ENCODE measurements around the gene CEP78.
"Not testable (repeated sequence)": the region's sequence is repeated elsewhere in the genome, so short reads cannot be mapped to it uniquely, and the experiment has no call there.

CEP78 gene, protein sequence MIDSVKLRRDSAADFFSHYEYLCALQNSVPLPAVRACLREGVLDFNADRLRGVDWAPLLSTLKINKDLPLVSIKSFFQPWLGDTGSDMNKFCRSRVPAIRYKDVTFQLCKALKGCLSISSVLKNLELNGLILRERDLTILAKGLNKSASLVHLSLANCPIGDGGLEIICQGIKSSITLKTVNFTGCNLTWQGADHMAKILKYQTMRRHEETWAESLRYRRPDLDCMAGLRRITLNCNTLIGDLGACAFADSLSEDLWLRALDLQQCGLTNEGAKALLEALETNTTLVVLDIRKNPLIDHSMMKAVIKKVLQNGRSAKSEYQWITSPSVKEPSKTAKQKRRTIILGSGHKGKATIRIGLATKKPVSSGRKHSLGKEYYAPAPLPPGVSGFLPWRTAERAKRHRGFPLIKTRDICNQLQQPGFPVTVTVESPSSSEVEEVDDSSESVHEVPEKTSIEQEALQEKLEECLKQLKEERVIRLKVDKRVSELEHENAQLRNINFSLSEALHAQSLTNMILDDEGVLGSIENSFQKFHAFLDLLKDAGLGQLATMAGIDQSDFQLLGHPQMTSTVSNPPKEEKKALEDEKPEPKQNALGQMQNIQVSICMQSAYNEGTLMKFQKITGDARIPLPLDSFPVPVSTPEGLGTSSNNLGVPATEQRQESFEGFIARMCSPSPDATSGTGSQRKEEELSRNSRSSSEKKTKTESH

DNA sequence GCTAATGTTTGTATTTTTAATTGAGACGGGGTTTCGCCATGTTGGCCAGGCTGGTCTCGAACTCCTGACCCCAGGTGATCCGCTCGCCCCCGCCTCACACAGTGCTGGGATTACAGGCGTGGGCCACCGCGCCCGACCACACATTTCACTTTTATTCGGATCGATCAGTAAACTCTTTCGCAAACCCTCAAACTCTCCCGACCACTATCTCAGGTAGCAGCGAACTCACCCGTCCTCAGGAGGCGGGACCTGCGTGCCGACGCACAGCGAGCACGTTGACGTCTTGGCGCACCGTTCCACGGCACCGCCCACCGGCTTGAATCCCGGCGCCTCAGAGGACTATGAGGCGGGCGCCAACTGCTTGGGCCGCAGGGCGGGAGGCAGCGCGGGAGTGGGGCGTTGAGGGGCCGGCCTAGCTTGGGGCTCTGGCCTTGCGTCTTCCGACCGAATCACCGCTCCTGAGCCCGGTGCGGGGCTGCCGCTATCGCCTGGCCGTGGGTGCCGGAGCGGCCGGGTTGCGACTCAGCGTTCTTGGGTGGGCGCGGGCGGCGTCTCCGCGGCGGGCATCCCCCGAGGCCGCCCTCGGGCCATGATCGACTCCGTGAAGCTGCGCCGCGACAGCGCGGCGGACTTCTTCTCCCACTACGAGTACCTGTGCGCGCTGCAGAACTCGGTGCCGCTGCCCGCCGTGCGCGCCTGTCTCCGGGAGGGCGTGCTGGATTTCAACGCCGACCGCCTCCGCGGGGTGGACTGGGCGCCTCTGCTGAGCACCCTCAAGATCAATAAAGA, at the start of gene CEP78:
Gene CEP78 (plus strand): TSS at position 314 of the 789 bp plus-strand sequence. CDS start 276 bp downstream, at position 590.
- DNase-seq (ENCODE audit: low spot score), result peak; percentile 93

DNA sequence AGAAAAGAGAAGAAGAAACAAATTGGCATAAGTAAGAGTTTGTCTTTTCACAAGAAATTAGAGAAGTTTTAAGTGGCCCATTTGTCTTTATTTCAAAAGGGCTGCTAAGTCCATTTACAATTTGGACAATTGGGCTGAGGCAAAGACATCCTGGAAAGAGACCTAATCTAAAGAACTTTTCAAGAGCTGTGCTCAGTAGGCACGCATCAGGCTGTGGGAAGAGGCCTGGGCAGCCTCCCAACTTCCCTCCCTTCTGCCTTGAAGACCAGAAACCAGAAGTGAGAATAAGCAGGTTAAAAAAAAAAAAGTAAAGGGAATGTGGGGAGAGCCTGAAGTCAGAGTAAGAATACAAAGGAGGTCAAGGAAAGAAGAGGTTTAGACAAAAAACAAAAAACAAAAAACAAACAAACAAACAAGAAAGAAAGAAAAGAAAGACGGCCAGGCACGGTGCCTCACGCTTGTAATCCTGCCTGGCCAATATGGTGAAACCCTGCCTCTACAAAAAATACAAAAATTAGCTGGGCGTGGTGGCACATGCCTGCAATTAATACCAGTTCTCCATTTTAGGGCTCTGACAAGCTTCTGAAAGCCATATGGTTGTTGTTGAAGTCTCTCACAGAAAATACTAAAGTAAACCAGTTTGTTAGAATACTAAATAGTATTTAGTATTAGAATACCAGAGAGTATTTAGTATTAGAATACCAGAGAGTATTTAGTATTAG, 48.0 kb upstream of the CEP78 start:
- DNase-seq (ENCODE audit: low spot score), result no peak

DNA sequence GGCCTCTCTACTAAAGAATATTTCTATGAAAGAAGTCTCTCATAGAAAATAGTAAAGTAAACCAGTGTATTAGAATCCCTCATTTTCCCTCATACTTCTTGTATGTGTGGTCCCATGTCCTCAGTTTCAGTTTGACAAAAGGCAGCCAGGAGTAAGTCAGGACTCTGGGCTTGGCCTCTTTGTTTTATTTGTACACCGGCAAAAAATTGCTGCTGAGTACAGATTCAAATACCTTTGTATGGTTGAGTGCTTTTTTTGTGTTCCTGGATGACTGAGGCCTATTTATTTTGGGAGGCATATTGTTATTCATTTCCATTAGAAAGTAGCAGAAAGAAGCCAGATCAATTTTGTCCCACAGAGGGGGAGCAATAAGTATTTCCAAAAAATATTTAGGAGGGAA, 47.3 kb upstream of the CEP78 start:
- no peak for DNase-seq (ENCODE audit: low spot score)

DNA sequence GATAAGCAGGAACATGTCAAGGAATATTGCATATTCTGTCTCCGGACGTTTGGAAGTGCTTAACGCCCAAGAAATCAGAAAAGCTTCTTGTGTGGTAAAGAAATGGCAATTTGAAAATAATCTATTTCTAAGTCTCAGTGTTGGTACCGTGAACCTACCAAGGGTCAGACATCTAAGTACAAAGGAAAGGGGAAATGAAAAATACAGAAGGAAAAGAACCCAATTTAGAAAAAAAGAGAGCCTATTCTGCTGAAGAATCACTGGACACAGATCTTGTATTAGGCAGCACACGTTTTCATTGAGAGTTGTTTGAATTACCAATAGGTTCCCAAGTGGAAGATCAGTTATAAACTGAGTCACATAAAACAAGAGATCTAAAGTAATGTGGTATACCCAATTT, 46.9 kb upstream of the CEP78 start:
- DNase-seq (ENCODE audit: low spot score), result no peak

DNA sequence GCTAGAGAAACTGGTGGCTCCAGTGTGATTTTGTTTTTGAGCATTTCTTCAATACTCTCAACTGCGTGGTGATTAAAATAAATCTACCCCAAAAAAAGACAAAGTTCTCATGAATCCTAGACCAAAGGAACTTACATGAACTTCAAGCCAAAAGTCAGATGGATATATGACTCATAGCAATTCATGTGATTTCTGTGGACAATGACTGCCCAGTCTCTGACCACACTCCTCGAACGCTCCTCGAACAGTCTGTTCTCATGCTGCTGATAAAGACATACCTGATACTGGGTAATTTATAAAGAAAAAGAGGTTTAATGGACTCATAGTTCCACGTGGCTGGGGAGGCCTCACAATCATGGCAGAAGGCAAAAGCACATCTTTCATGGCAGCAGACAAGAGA, 46.4 kb upstream of the CEP78 start:
- no peak for DNase-seq (ENCODE audit: low spot score)

DNA sequence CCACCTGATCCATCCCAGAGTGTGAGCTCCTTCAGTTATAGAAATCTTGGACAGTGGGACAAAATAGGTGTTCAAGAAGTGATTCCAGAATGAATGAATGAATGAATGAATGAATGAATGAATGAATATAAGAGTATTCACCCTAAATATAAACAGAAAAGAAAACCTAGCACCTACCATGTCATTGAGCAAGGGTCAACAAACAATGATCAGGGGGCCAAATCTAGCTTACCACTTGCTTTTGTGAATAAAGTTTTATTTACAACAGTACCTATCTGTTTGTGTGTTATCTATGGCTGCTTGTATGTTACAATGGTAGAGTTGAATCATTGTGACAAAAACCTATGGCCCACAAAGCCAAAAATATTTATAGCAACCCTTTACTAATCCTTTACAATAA, 43.9 kb upstream of the CEP78 start:
- DNase-seq (ENCODE audit: low spot score), result no peak

DNA sequence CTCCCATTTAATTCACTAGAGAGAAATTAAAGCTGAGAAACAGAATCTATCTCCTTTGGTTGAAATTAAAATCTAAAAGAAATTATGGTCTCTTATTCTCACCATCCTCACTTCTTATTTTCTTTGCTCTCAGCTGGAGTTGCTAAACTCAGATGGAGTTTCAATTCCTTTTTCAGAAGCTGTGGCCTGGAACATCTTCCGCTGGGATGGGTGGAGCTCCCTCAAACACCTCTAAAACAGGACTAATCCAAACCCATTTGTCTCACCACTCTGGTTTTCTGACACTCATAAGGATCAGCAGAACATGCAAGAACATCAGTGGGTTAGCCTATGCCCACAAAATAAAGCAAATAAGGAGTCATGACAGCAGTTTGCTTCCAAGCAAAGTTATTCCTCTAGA, 39.6 kb upstream of the CEP78 start:
- DNase-seq (ENCODE audit: low spot score), result no peak

DNA sequence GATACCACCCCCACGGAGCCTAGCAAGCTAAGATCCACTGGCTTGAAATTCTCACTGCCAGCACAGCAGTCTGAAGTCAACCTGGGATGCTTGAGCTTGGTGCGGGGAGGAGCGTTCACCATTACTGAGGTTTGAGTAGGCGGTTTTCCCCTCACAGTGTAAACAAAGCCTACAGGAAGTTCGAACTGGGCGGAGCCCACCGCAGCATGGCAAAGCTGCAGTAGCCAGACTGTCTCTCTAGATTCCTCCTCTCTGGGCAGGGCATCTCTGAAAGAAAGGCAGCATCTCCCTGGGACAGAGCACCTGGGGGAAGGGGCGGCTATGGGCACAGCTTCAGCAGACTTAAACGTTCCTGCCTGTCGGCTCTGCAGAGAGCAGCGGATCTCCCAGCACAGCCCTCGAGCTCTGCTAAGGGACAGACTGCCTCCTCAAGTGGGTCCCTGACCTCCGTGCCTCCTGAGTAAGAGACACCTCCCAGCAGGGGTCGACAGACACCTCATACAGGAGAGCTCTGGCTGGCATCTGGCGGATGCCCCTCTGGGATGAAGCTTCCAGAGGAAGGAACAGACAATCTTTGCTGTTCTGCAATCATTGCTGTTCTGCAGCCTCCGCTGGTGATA, 34.6 kb upstream of the CEP78 start:
- DNase-seq (ENCODE audit: low spot score), result not testable (repeated sequence)

DNA sequence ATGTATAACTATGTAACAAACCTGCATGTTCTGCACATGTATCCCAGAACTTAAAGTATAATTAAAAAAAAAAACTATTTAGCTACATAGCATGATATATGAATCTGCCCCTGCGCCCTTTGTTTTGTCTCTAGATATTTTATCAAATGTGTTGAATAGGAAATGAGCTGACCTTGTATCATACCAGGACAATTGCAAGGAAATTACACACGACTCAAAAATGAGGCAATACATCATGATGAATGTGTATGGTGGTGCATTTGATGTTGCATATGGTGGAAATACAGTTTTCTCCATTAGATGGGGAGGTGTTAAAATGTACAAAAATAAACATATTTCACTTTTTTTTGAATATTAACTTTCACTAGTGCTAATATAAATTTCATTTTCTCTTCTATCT, 28.6 kb upstream of the CEP78 start:
- peak; percentile 5 for DNase-seq (ENCODE audit: low spot score)

DNA sequence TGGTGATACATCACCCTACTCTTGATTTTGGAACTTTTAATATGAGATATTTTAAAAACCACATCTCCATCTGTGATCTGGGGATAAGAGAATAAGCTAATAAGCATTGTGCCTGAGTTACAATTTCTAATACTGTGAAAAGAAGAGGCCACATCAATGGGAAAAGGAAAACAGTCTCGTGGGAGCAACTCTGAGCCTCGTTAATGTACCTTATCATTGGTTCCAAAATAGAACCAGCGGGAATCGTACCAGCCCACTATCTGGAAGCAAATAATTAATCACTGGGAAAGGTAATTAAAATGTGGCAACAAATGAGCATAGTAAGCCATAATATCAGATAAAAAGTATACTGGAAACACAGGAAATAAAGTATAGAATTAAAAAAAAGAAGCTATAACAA, 28.0 kb upstream of the CEP78 start:
- DNase-seq (ENCODE audit: low spot score), result no peak

DNA sequence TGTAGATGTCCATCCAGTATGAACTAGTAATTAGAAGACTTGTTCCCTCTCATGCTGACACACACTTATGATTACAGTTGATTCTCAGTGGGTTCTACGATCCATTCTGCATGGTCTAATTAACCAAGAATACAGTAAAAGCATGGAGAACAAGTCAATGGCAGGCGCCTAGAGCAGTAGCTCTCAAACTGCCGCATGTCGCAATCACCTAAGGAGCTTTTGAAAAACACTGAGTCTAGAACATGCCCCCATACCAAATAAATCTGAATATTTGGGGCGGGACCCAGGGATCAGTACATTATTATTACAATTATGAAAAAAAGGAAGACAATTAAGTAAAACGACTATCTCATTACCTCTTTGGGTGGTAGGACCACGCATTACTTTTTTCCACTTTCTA, 26.7 kb upstream of the CEP78 start:
- no peak for DNase-seq (ENCODE audit: low spot score)

DNA sequence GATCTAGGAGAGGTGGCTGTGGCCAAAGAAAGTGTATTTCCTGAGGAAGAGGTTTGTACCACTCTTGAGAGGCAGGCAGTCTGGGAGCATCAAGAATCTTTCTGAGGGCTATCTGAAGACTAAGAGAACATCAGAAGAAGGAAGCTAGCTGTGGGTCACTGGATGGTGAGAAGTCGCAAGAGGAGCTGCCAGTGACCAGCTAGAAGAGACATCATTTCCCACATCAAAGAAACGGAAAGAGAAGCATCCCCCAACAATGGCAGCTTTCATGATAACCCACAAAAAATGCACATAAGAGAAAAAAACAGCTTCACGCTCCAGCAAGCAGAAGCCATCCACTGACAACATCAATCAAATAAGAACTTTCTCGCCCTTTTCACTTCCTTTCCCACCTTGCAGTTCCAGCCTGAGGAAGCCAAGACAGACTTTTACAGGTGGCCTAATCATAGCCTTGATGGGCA, 25.0 kb upstream of the CEP78 start:
- no peak for DNase-seq (ENCODE audit: low spot score)

DNA sequence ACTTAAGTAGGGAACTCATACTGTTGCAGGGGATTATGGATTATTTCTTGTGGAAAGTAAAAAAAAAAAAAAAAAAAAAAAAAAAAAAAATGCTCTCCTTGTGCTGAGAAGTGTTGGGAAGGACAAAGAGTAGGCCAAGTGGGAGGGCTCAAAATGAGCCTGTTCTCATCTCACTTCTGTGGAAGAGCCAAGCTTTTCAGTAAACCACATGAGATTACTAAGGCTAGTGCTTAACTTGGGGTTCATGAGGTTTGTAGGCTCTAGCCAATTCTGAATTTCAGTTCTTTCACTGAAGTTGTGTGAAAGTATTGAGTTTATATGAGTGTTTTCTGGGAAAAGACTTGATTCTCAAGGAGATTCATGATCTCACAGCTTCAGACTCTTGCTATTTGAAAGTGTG, 23.0 kb upstream of the CEP78 start:
- DNase-seq (ENCODE audit: low spot score), result no peak

DNA sequence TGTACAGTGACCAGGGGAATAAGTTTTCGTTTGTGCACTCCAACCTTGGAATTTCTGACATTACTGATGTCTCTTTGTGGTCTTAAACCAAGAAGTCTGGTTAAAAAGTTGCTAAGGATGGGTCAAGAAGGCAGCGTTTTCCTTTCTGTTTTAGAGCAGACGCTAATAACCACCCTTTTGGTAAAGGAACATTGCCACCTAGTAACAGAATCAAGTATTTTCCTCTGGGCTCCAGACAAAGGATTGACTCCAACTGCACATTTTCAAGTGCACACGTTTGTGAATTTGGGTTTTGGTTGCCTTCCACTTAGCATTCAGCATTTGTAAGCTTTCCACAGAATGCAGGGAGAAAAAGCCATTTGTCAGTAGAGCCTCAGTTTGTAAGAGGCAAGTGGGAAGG, 22.2 kb upstream of the CEP78 start:
- DNase-seq (ENCODE audit: low spot score), result no peak

DNA sequence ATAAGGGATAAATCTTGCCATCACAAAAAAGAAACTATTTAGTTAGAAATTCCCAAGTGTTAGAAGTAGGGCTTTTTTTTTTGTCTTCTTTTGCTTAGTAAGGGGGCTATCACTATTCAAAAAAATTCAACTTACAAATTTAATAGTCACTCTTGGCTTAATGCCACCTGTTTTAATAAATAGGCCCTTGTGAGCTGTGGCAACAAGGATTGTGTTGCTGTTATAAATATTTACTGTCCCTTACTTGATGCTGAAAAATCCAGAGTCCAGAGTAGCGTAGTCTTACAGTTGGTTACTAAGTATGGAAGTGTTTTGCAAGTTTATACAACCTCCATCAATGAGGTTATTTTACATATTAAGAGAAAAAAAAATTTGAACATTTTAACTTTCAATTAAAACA, 21.4 kb upstream of the CEP78 start:
- no peak for DNase-seq (ENCODE audit: low spot score)

DNA sequence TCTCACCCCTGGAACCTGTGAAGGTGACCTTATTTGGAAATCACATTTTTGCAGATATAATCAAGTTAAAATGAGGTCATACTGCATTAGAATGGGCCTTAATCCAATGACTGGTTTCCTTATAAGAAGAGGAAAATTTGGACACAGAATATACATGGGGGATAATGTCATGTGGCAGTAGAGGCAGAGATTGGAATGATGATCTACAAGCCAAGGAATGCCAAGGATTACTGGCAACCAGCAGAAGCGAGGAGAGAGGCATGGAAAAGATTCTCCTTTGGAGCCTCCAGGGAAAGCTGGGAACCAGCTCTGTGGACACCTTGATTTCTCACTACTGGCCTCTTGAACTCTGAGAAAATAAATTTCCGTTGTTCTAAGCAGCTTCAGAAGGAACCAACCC, 20.2 kb upstream of the CEP78 start:
- no peak for DNase-seq (ENCODE audit: low spot score)

DNA sequence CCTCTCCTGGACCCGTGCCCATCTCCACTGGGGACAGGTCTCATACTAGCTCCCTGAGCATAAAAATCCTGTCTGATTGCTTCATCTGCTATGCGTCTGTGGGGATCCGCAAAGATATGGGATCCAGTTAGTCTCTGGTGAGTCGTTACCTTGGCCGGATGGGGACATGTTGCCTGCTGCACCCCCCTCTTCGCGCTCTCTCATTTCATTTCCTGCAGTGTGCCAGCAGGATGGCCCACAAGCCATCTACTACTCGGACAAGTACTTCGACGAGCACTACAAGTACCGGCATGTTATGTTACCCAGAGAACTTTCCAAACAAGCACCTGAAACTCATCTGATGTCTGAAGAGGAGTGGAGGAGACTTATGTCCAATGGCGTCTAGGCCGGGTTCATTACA, 17.0 kb upstream of the CEP78 start:
- DNase-seq (ENCODE audit: low spot score), result no peak

DNA sequence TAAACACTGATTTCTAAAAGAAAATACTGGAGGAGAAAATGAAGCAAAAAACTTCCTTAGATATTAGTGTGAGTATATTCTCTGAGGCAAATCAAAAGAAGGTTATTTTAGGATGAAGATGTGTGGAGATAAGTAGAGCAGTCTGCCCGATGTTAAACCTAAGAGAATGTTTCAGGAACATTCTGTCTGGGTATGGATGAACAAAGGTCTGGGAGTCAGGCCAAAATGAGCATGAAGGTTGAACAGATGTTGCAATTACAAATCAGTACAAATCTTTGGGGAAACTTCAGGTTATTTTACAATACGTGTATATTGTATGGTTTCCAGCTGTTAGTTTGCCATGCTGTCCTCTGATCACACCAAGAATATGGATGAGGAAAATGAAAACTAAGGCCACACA, 14.4 kb upstream of the CEP78 start:
- DNase-seq (ENCODE audit: low spot score), result no peak

DNA sequence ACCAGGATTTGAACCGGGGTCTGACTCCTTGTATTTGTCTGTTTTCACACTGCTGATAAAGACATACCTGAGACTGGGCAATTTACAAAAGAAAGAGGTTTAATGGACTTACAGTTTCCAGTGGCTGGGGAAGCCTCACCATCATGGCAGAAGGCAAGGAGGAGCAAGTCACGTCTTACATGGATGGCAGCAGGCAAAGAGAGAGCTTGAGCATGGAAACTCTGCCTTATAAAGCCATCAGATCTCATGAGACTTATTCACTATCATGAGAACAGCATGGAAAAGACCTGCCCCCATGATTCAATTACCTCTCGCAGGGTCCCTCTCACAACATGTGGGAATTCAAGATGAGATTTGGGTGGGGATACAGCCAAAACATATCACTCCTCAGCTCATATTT, 14.0 kb upstream of the CEP78 start:
- not testable (repeated sequence) for DNase-seq (ENCODE audit: low spot score)

DNA sequence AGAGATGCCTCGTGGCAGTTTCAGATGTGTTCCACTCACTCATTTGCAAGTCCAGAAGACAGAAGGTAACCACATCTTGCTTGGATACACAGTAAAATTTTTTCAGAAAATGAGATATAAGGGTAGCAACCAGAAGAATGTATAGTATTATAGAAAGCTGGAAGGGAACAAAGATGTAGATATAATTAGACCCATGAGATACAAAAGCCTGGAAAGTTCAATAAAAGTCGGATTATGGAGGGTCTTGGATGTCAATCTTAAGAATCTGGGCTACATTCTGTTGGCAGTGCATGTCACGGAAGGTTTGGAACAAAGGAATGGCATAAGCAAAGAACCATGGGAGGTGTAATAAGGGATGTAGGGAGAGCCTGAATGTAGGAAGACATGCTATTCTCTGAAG, 5.1 kb upstream of the CEP78 start:
- DNase-seq (ENCODE audit: low spot score), result no peak

DNA sequence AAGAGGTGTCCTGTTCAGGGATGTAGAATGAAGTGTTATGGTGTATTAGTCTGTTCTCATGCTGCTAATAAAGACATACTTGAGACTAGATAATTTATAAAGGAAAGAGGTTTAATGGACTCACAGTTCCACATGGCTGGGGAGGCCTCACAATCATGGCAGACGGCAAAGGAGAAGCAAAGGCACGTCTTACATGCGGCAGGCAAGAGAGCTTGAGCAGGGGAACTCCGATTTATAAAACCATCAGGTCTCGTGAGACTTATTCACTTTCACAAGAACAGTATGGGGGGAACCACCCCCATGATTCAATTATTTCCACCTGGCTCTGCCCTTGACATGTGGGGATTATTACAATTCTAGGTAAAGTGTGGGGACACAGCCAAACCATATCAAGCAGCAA, 3.4 kb upstream of the CEP78 start:
- not testable (repeated sequence) for DNase-seq (ENCODE audit: low spot score)

DNA sequence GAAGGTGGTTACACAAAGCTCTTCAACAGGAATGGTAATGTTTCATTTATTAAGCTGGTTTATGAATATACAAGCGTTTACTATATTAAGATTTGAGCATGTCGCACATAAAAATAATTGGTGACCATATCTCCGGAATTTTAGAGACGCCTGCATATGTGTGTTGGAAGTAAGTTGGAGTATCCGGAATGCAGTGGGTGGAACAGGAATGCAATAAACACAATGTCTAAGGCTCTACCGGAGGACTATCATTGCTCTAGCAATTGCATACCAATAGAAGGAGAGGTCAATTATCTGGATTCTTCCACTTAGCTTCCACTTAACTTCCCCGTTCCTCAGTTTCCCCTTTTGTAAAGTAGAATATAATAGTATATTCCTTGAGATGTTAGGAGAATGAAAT, 1.1 kb upstream of the CEP78 start:
- DNase-seq (ENCODE audit: low spot score), result peak; percentile 46

Data from RKO (cell line).